AG09319 (cell line): Measurements from ENCODE around the gene C1orf94.

Experiments used
- DNase-seq: peaks from one replicate; pipeline ENCODE4 v3.0.0-alpha.2; 2010; ENCODE audit warnings: low read depth; ENCODE audit errors: extremely low read depth
- TF ChIP-seq, protein P1 (sequence below): IDR thresholded peaks from 2 replicates; pipeline ENCODE4 v1.5.1; 2011; ENCODE audit warnings: low read depth, mild to moderate bottlenecking, inconsistent platforms, low read length, moderate library complexity

The C1orf94 gene

DNA sequence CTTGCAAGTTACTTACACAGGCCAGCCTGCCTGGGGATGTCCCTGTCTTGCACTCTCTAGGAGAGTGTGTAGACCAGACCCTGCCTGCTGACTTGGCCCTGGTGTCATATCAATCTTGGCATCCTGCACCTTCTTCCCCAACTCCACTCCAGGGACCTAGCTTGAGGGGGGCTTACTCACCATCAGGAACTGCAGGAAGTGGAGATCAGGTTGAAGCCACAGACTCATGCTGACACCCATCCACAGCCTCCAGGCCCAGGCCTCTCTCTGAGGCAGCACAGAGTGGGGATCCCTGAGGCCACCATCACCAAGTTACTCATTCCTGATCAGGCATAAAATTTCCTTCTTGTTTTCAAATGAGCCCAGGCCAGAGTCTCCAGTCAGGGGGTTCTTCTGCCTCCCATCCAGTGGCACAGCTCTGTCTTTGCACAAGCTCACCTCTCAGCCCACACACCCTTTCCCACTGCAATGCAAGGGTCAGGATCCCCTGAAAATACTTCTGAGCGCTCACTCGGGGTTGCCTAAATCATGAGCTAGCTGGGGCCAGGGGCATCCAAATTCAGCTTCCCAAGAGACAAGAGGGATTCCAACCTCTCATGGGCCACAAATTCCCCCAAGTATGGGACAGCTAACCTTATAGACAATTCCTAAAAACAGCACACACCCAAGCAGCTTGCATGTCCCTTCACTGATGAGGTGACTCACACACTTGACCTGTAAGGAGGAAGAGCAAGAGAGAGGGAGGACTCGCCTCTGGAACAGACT lies 45.1 kb upstream of the C1orf94 start:
- no peak for DNase-seq
- TF ChIP-seq, protein P1, sequence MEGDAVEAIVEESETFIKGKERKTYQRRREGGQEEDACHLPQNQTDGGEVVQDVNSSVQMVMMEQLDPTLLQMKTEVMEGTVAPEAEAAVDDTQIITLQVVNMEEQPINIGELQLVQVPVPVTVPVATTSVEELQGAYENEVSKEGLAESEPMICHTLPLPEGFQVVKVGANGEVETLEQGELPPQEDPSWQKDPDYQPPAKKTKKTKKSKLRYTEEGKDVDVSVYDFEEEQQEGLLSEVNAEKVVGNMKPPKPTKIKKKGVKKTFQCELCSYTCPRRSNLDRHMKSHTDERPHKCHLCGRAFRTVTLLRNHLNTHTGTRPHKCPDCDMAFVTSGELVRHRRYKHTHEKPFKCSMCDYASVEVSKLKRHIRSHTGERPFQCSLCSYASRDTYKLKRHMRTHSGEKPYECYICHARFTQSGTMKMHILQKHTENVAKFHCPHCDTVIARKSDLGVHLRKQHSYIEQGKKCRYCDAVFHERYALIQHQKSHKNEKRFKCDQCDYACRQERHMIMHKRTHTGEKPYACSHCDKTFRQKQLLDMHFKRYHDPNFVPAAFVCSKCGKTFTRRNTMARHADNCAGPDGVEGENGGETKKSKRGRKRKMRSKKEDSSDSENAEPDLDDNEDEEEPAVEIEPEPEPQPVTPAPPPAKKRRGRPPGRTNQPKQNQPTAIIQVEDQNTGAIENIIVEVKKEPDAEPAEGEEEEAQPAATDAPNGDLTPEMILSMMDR, result no peak

DNA sequence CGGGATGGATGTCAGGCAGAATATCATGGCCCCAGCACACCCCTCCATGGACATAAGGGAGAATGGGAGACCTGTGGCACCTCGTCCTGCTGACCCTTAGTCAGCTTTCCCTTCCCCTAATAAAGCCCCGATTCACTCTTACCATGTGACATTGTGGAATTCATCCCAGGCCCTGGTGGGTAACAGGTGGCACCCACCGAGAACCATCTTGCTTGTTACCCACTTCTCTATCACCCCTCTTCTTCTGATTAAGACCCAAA lies 44.6 kb upstream of the C1orf94 start:
- TF ChIP-seq, protein P1, result no peak
- DNase-seq, result no peak

- no peak for DNase-seq
- TF ChIP-seq, protein P1, result no peak
Measured at GRCh38 chr1:34137411-34137810, 39.3 kb upstream of the C1orf94 start.

GRCh38 chr1:34140011-34140676 lies 36.6 kb upstream of the C1orf94 start:
- TF ChIP-seq, protein P1, result no peak
- DNase-seq, result no peak

DNA sequence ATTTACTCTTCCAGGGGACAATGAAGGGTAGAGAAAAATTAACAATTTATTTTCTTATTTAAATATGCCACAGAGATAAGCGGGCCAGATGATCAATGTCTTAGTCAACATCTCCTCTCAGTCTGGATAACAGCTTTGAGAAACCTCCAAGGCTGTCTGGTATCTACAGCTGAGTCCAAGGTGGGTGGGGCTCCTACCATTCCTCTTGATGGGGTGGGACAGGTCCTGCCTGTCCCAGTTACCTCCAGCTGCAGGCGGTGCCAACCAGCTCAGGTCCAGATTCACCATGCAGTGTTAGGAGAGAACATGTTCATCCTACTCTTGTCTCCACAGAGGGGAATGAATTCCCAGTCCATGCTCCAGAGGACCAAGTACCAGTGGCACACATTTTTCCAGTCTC lies 32.7 kb upstream of the C1orf94 start:
- no peak for DNase-seq
- TF ChIP-seq, protein P1, result no peak

DNA sequence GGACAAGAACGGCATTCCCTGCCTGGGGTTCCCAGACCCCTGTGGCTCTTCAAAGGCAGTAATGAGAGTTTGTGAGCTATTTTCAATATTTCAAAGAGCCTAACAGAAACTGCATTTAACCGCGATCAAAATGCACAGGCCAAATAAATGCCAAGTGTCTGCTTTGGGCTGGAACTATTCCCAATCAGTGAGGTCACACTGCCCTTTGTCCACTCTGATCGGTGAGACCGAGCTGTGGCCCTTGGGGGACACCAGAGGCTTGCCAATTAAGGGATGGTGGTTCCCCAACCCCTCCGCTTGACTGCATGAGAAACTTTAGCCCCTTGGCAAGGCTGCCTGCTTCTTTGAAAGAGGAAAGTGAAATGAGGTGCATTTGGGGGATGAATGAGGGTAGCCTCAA lies 31.9 kb upstream of the C1orf94 start:
- TF ChIP-seq, protein P1, result no peak
- DNase-seq, result no peak

GRCh38 chr1:34147301-34147700 lies 29.4 kb upstream of the C1orf94 start:
- TF ChIP-seq, protein P1, result no peak
- no peak for DNase-seq
